ENCODE results near the gene UGT1A4. TPM values are rescaled to one million over a fixed set of nuclear protein-coding genes. Genes with fewer than 3 reads are reported as not detected.
A peak's percentile ranks its signal among the peaks of the same experiment; 100 is the strongest.

The UGT1A4 gene
- total and polyA plus RNA-seq, 2 of the 8 experiments (the other 6 are each of a cell fraction or from before 2014, with no cell fraction given) = not detected

DNA sequence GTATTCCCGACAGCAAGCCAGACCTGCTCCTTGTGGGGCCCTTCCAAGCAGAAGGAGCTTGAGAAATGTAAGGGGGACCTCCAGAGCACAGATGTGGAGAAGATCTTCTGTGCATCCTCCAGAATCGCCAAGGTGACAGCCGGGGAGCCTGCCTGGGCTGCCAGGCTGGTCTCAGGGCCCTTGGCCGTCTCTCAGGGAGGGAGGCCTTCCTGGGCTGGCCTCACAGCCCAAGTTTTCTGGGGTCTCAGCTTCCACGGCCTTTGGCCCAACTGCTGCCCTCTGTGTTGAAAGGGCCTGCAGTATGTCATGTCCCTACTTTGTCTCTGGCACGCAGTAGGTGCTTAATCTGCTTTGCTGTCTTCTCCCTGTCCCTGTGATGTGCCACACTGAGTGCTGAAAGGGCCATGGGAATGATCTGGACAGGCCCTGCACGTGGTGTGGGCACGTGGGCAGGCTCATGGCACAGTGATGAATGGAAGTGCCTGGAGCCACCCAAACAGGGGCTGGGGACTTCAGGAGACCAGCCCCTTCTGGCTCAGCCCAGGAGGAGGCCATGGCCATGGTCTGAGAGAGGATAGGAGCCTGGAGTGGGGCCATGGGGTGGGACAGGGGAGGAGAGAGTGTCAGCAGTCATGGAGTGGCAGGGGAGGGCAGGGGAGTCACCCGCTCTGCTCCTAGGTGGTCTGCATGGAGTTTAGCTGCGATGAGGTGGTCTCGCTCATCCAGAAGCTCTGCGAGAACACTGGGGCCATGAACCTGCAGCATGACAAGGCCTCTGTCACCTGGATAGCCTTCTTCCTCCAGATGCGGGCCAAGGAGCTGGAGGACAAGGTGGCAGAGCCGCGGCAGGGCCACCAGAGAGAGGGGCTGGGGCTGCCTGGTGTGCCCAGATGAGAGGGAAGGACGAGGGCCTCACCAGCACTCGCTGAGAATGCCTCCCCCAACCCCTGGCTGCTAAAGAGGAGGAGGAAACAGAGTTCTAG, 100.4 kb downstream of the UGT1A4 start:
- no peak for TF ChIP-seq SP2 (IDR thresholded peaks at IDR 0.05; ENCODE audit: low read length)
- TF ChIP-seq FOSL1 (IDR thresholded peaks at IDR 0.05; ENCODE audit: insufficient read depth, low read depth, low read length) = no peak
- Histone ChIP-seq H2BK120ac (replicated peaks; ENCODE audit: low read depth, low read length) (no peak overlapping the region), H3K4me2 (ENCODE audit: insufficient read depth in 1 of 2, low read depth in 2 of 2, low read length in 2 of 2) (no peak overlapping the region), H3K9ac (replicated peaks in 1 of 4; ENCODE audit: extremely low read depth in 1 of 4, low read depth in 3 of 4, low read length in 3 of 4) (no peak overlapping the region), H4K91ac (replicated peaks; ENCODE audit: insufficient read length, low read length) (no peak overlapping the region), H3K4me1 (replicated peaks in 1 of 4; ENCODE audit: control insufficient read depth in 3 of 4, insufficient read depth in 4 of 4, low read length in 3 of 4) (no peaks in the 10 kb centered on the region), H2BK12ac (ENCODE audit: low read depth, low read length) (no peak overlapping the region), H2BK5ac (ENCODE audit: low read depth, low read length) (no peak overlapping the region), H3K27me3 (replicated peaks in 1 of 4; ENCODE audit: control insufficient read depth in 3 of 4, extremely low read depth in 1 of 4, insufficient read depth in 3 of 4, low read length in 3 of 4) (no peaks in the 10 kb centered on the region), H3K79me1 (ENCODE audit: low read depth, low read length) (no peaks in the 10 kb centered on the region), H3K23ac (ENCODE audit: insufficient read length) (no peak overlapping the region), H3K79me2 (ENCODE audit: control insufficient read depth in 1 of 2, insufficient read depth in 2 of 2, low read length in 2 of 2) (no peaks in the 10 kb centered on the region), H2BK20ac (ENCODE audit: low read length) (no peak overlapping the region), H4K5ac (ENCODE audit: insufficient read length, low read depth, low read length) (no peak overlapping the region), H3K27ac (ENCODE audit: low read depth, low read length) (no peak overlapping the region), H3K36me3 (ENCODE audit: control insufficient read depth in 2 of 4, insufficient read depth in 4 of 4, low read length in 3 of 4) (no peaks in the 10 kb centered on the region), H2AK5ac (ENCODE audit: low read depth, low read length) (no peak overlapping the region), H3K4me3 (ENCODE audit: extremely low read depth in 1 of 4, insufficient read depth in 2 of 4, low read depth in 3 of 4, low read length in 4 of 4) (no peak overlapping the region), H3K9me3 (ENCODE audit: insufficient read depth in 2 of 2, low read depth in 1 of 2, low read length in 1 of 2) (no peaks in the 10 kb centered on the region), H3K4ac (replicated peaks; ENCODE audit: insufficient read length, low read depth, low read length) (no peak overlapping the region), H3K14ac (ENCODE audit: insufficient read length) (no peak overlapping the region), H2BK15ac (ENCODE audit: low read length) (no peak overlapping the region), H4K8ac (ENCODE audit: extremely low read depth, insufficient read depth, low read length) (peak overlapping the region; percentile 2; the same call in 1 of the 2 replicates), H4K20me1 (replicated peaks in 1 of 2; ENCODE audit: control insufficient read depth in 1 of 2, insufficient read depth in 2 of 2, low read length in 2 of 2) (no peaks in the 10 kb centered on the region), H3K18ac (ENCODE audit: extremely low read depth, low read length) (no peak overlapping the region), H3K56ac (replicated peaks; ENCODE audit: insufficient read length, low read depth, low read length) (no peak overlapping the region), H3K23me2 (ENCODE audit: low read depth, low read length) (no peaks in the 10 kb centered on the region), H2AFZ (ENCODE audit: low read length) (no peak overlapping the region)
- WGBS, 2 experiments (ENCODE audit: extremely low coverage in 1 of 2, insufficient coverage in 1 of 2, insufficient read length in 1 of 2, insufficient replicate concordance in 2 of 2, low coverage in 1 of 2, low lambda C conversion rate in 2 of 2, missing lambda C conversion rate in 1 of 2) = 73% methylated on average over 15 of the region's 17 CpGs; no CpG with 5 or more reads in 1 of the 2 experiments
- CTCF ChIA-PET (ENCODE audit: partially characterized antibody) = interaction anchor here (2.6 kb wide), 1 partner anchor 13 kb away, joined by 11 read pairs; no protein-coding TSS in a partner anchor
- DNase-seq (ENCODE audit: low read depth in 1 of 2, low spot score in 2 of 2) (no peak), FAIRE-seq (no peak)
- POLR2A ChIA-PET (ENCODE audit: partially characterized antibody) = no interaction called here
